Parathyroid adenoma (tissue), 2 donors: Measurements from ENCODE around the gene MYO3B.
A peak's percentile ranks its signal among the peaks of the same experiment; 100 is the strongest.

Experiments
- H2AFZ ChIP-seq: fragments of 300-600 bp; sonication (generic); one replicate; pipeline ENCODE4 v1.7.0; 2017; ENCODE audit warnings: antibody characterized with exemption, mild to moderate bottlenecking
- H3K27ac ChIP-seq: fragments of 300-600 bp; sonication (generic); one replicate; pipeline ENCODE4 v1.7.0; 2017
- H3K27me3 ChIP-seq: fragments of 300-600 bp; sonication (generic); one replicate; pipeline ENCODE4 v1.7.0; 2017; ENCODE audit warnings: low read length; ENCODE audit not compliant: control insufficient read depth, insufficient read depth
- H3K36me3 ChIP-seq: fragments of 300-600 bp; sonication (generic); one replicate; pipeline ENCODE4 v1.7.0; 2017; ENCODE audit warnings: low read length; ENCODE audit not compliant: control insufficient read depth, insufficient read depth
- H3K4me1 ChIP-seq: fragments of 300-600 bp; sonication (generic); one replicate; pipeline ENCODE4 v1.7.0; 2017; ENCODE audit warnings: control low read depth
- H3K4me2 ChIP-seq: fragments of 300-600 bp; sonication (generic); one replicate; pipeline ENCODE4 v1.7.0; 2017; ENCODE audit warnings: low read length
- H3K4me3 ChIP-seq: fragments of 300-600 bp; sonication (generic); one replicate; pipeline ENCODE4 v1.7.0; 2017; ENCODE audit warnings: low read depth, low read length
- H3K79me2 ChIP-seq: fragments of 300-600 bp; sonication (generic); one replicate; pipeline ENCODE4 v1.7.0; 2017; ENCODE audit warnings: control low read depth
- H3K9ac ChIP-seq: fragments of 300-600 bp; sonication (generic); one replicate; pipeline ENCODE4 v1.7.0; 2017; ENCODE audit warnings: mild to moderate bottlenecking
- H3K9me3 ChIP-seq: fragments of 300-600 bp; sonication (generic); one replicate; pipeline ENCODE4 v1.7.0; 2017; ENCODE audit warnings: low read length; ENCODE audit not compliant: control insufficient read depth
- CTCF ChIP-seq: fragments of 300-600 bp; sonication (generic); IDR thresholded peaks from one replicate; pipeline ENCODE4 v1.7.0; 2017; ENCODE audit warnings: antibody characterized with exemption, mild to moderate bottlenecking
- donor health status: primary hyperparathyroidism.

Gene MYO3B

DNA sequence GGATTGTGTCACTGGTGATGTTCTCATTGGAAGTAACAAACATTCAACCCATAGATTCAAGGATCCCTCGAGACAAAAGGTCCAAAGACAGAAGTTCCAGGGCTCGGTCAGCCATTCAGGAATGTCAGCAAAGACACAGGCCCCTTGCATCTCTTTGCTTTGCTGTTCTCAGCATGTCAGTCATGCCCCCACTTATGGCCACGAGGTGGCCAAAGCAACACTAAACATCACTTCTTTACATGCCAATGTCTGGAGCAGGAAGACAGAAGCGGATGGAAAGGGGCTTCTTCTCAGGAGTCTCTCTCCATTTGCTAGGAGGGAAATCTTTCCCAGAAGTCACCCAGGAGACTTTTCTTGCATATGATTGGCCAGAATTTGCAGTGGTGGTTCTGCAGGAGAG lies 345.6 kb downstream of the MYO3B start:
- Histone ChIP-seq H3K4me1 (peaks cover 3% of the 10 kb centered on the region), H2AFZ (no peak overlapping the region), H3K79me2 (no peaks in the 10 kb centered on the region), H3K27ac (no peak overlapping the region), H3K36me3 (no peaks in the 10 kb centered on the region), H3K4me2 (no peak overlapping the region), H3K9ac (no peak overlapping the region), H3K27me3 (no peaks in the 10 kb centered on the region), H3K9me3 (no peaks in the 10 kb centered on the region), H3K4me3 (no peak overlapping the region)
- TF ChIP-seq CTCF = no peak

- H3K4me1 ChIP-seq = peaks cover 5% of the 10 kb centered on the region
- H2AFZ ChIP-seq = no peak overlapping the region
- no peak overlapping the region for H3K4me3 ChIP-seq
- TF ChIP-seq CTCF = no peak
- H3K9ac ChIP-seq = no peak overlapping the region
- no peak overlapping the region for H3K4me2 ChIP-seq
- no peaks in the 10 kb centered on the region for H3K36me3 ChIP-seq
- no peaks in the 10 kb centered on the region for H3K79me2 ChIP-seq
- H3K27me3 ChIP-seq = no peaks in the 10 kb centered on the region
- H3K9me3 ChIP-seq = no peaks in the 10 kb centered on the region
- no peak overlapping the region for H3K27ac ChIP-seq
Observed at GRCh38 chr2:170524828-170525565, 347.1 kb downstream of the MYO3B start.

DNA sequence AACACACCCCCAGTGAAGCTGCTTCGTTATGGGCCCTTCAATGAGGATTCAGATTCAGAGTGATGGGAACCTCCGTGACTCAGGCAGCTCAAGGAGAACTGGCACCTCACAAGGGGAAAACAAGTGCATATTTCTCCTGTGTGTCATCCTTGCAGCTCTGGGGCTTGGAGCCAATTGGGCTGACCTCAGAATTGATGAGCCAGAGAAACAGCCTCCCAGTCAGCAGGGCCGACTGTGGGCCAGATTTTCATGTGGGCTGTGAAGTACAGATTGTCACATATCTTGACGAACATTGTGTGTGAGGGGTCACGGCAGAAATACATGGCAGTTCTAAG lies 347.6 kb downstream of the MYO3B start:
- Histone ChIP-seq H3K36me3 (no peaks in the 10 kb centered on the region), H3K4me3 (no peak overlapping the region), H3K79me2 (no peaks in the 10 kb centered on the region), H3K27me3 (no peaks in the 10 kb centered on the region), H3K4me1 (peaks cover 9% of the 10 kb centered on the region), H3K9me3 (no peaks in the 10 kb centered on the region), H3K4me2 (no peak overlapping the region), H2AFZ (no peak overlapping the region), H3K9ac (no peak overlapping the region), H3K27ac (no peak overlapping the region)
- no peak for TF ChIP-seq CTCF

GRCh38 chr2:170530284-170530745 lies 352.4 kb downstream of the MYO3B start:
- H3K27ac ChIP-seq = peak overlapping the region; percentile 13
- peak overlapping the region; percentile 44 for H3K4me2 ChIP-seq
- no peak overlapping the region for H3K4me3 ChIP-seq
- H3K36me3 ChIP-seq = no peaks in the 10 kb centered on the region
- no peak overlapping the region for H3K9ac ChIP-seq
- no peaks in the 10 kb centered on the region for H3K27me3 ChIP-seq
- no peaks in the 10 kb centered on the region for H3K9me3 ChIP-seq
- H2AFZ ChIP-seq = peak overlapping the region; percentile 87
- no peak for TF ChIP-seq CTCF
- H3K4me1 ChIP-seq = peaks cover 11% of the 10 kb centered on the region
- no peaks in the 10 kb centered on the region for H3K79me2 ChIP-seq
